NOMO-1 treated with dmso at 0.1 percent for 144 hours (cell line): ENCODE measurements around the gene DLG2.

ENCODE experiments used
- DNase-seq: peaks from one replicate; lab custom pipeline; 2025; ENCODE audit not compliant: unreplicated experiment; lab: John Stamatoyannopoulos, UW

Gene DLG2

GRCh38 chr11:84923489-84923888 is 703.7 kb downstream of the DLG2 start:
- DNase-seq, result no peak

- no peak for DNase-seq
Measured at GRCh38 chr11:84922836-84923235, 704.3 kb downstream of the DLG2 start.

- DNase-seq, result no peak
Measured at GRCh38 chr11:84922212-84922805, 704.8 kb downstream of the DLG2 start.

GRCh38 chr11:84914511-84914910 is 712.6 kb downstream of the DLG2 start:
- DNase-seq, result no peak

- no peak for DNase-seq
Measured at GRCh38 chr11:84909740-84910139, 717.4 kb downstream of the DLG2 start.

GRCh38 chr11:84906995-84907394 is 720.1 kb downstream of the DLG2 start:
- DNase-seq, result no peak

- no peak for DNase-seq
Measured at GRCh38 chr11:84905411-84905810, 721.7 kb downstream of the DLG2 start.

- no peak for DNase-seq
Measured at GRCh38 chr11:84902445-84902844, 724.7 kb downstream of the DLG2 start.

- no peak for DNase-seq
Measured at GRCh38 chr11:84901991-84902390, 725.2 kb downstream of the DLG2 start.

GRCh38 chr11:84899740-84900139 is 727.4 kb downstream of the DLG2 start:
- no peak for DNase-seq

- DNase-seq, result no peak
Measured at GRCh38 chr11:84899134-84899533, 728.0 kb downstream of the DLG2 start.

GRCh38 chr11:84894666-84895065 is 732.5 kb downstream of the DLG2 start:
- DNase-seq, result no peak

- no peak for DNase-seq
Measured at GRCh38 chr11:84890676-84891075, 736.5 kb downstream of the DLG2 start.

GRCh38 chr11:84889556-84889955 is 737.6 kb downstream of the DLG2 start:
- no peak for DNase-seq

GRCh38 chr11:84887055-84887629 is 740.0 kb downstream of the DLG2 start:
- DNase-seq, result no peak

GRCh38 chr11:84886344-84886743 is 740.8 kb downstream of the DLG2 start:
- DNase-seq, result no peak

GRCh38 chr11:84884836-84885235 is 742.3 kb downstream of the DLG2 start:
- no peak for DNase-seq

GRCh38 chr11:84882056-84882455 is 745.1 kb downstream of the DLG2 start:
- no peak for DNase-seq

GRCh38 chr11:84871116-84871515 is 756.0 kb downstream of the DLG2 start:
- DNase-seq, result no peak

- DNase-seq, result no peak
Measured at GRCh38 chr11:84870486-84870885, 756.7 kb downstream of the DLG2 start.

GRCh38 chr11:84866922-84867321 is 760.2 kb downstream of the DLG2 start:
- DNase-seq, result no peak

- no peak for DNase-seq
Measured at GRCh38 chr11:84865791-84866535, 761.2 kb downstream of the DLG2 start.
